Inflammatory macrophage treated with lipopolysaccharide for 4 hours (primary cell): Measurements from ENCODE around the gene ASTN1.
"Not testable (repeated sequence)": the region's sequence is repeated elsewhere in the genome, so short reads cannot be mapped to it uniquely, and the experiment has no call there.

Experiments used
- DNase-seq: peaks from one replicate; pipeline ENCODE4 v3.0.0-alpha.2; 2020

The ASTN1 gene

DNA sequence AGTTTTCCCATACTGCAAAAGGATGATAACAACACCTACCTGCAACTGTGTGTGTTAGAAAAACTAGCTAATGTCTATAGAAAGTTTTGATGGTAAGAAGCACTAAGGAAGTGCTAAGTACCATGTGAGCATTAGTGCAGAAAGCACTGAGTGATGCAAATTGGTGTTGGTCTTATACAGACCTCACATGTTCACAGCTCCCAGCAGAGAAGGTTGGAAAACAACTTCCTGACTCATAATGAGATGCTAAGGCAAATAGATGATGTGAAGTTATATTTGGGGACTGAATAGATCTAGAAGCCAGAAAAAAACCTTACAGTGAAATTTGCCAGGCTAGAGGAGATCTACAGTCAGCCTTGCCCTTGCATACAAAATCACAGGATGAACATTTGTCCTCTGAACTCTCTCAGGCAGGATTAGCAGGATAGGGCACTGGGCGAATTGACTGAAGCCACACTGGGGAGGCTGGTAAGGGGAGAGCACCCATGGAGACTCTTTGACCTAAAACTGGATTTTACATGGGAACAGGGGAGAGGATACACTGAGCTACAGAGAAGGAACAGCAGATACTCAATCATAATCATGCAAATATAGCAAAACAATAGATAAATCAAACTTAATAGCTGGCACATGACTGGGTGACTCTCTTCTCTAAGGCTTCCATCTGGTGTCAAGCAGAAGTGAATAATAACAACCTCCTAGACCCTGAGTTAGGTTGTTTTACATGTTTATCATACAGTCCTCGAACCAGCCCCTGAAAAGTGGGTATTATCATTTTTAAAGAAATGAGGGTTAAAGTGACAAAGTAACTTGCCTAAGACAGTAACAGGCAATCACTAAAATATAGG, 61.3 kb downstream of the ASTN1 start:
- no peak for DNase-seq

DNA sequence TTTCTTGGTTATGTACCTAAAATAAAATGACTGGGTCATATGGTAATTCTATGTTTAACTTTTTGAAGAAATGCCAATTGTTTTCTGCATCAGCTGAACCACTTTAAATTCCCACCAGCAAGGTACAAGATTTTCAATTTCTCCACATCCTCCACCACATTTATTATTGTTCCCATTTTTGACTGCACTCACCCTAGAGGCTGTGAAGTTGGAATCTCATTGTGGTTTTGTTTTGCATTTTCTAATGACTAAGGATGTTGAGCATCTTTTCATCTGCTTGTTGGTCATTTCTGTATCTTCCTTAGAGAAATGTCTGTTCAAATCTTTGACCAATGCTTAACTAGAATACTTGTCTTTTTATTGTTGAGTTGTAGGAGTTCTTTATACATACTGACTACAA, 72.5 kb downstream of the ASTN1 start:
- DNase-seq, result no peak

DNA sequence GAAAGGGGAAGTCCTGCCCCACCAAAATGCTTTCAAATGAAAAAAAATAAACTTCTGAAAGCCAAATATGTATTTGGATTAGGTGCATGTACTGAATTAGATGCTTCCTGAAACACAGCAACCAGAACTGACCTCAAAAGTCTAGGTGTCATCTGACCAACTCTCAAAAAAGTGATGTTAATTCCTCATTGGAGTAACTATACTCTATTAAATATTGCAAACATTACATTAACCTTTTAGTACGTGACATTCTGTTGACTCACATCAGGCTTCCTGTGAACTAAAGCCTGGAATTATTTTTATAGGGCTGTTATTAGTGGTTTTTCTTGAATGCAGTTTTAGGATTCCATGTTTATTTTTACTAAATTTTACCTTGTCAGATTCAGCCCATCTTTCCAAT, 73.5 kb downstream of the ASTN1 start:
- DNase-seq, result no peak

DNA sequence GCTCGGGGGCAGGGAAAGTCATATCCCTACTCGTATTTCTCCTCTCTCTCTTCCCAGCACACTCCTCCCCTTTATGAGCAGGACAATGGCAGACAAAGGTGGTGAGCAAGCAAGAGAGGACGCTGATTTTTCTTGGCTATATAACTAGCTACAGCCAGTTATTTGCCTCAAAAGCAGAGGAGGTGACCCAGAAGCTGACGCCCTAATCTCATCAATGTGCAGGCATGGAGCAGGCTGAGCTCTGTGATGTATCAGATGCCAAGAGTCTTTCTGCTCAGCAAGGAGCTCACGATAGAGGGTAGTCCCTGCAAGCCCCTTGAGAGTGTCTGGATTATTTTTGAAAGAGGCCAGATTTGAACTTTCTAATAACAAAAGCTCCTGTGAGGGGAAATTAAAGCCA, 75.5 kb downstream of the ASTN1 start:
- DNase-seq, result no peak

DNA sequence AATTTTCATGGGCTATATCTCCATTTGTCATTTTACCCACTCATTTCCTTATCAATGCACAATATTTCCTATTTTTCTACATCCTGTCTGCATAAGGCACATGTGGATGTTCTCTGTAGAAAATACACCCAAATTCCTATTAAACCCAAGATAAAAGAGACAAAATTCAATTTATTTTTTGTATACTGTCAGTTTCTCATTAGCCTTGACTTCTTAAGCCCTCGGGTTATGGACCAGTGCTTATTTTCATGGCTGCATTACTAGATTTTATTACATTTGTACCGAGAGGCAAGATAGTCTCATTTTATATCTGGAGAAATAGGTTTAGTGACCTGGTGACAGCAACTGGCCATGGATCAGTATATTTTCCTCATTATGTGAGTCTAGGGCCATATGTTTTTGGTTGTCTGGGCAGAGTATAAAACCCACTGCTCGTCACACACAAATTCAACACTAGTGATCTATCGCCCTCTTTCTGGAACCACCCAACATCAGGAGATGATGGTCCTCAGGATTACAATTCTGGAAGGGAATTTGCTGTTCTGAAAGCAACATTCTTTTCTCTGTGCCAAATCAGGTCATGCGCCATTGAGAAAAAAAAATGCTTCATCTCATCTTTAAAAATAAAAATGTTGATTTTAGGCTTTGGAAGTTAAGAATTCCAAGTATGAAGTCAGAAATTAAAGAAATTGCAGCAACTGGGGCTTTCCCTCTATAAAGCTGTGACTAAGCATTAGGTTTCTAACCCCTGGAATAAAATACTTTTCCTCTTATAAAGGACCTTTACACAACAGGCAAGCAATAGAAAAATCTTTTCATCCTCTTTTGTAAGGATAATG, 81.4 kb downstream of the ASTN1 start:
- no peak for DNase-seq

DNA sequence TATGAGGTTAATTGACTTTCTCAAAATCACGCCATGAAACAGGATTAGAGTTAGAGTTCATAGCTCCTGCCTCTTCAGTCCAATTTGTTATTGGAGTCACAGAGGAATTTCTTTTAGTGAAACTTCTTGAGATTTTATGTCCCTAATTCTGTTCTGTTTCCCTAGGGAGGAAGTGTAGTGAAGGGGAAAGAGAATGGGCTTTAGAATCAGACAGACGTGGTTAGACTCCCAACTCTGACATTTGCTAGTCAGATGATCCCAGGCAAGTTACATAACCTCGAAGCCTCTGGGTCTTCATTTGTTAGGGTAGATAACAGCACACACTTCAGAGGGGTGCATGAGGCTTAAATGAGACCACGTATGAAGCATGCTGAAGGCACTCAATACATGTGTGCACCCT, 83.9 kb downstream of the ASTN1 start:
- DNase-seq, result no peak

DNA sequence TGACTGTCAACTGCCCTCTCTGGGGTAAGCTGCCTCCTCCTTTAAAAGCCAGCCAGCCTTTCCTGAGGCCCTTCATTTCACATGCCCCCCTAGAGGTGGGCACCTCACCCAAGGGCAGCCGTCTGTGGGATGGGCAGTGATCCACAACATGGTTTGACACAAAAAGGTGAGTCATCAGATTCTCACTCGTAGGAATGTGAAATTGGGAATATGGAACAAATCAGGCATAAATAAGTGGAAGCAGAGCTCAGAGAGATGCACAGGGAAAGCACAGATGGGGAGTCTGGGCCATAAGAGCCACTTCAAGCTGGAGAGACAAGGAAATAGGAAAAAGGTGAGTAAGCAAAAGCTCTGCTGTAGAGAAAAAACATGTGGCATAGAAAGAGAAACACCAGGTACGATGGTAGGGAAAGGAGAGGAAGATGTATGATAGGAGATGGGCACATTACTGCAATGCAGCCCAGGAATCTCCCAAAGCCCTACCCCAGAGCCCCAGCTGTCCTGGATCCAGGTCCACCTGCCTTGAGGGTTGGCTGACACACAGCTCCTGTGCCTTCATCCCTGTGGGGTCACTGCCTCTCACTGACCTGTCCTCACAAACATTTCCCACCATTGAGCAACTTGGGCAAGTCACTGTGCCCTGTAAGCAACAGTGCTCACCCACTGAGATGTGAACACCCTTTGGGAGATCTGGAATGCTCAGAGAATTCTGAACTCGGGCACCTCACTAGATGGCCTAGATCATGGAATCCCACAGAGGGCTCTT, 86.6 kb downstream of the ASTN1 start:
- no peak for DNase-seq

DNA sequence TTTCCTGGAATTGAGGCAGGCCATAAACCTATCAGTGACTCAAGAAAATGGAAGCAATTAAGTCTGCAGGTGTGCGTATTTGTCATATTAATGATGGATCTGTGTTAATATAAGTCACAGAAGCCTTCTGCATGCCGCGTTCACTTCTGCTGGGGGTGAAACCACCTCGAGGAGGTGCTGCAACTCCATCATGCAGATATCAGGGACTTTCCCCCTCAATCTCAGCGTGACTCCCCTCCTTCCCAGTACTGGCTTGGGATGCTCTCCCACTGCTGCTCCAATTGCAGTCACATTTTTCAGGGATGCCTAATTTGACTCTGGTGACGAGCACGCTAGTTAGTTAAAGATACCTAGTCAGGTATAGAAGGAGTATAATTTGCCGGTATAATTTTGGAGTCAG, 87.5 kb downstream of the ASTN1 start:
- no peak for DNase-seq

DNA sequence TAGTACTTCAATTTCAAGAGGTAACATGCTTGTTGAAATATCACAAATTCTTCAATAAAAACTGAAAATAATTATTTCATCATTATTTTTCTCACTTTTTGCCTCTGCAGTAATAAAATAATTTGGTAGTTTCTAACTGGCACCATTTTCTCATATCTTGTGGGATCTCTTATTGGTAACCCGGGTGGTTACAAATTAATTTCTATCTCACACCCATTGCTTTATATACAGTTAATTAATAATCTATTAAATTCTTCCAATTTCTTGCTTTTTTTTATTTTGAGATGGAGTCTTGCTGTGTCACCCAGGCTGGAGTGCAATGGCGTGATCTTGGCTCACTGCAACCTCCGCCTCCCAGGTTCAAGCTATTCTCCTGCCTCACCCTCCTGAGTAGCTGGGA, 89.7 kb downstream of the ASTN1 start:
- not testable (repeated sequence) for DNase-seq

DNA sequence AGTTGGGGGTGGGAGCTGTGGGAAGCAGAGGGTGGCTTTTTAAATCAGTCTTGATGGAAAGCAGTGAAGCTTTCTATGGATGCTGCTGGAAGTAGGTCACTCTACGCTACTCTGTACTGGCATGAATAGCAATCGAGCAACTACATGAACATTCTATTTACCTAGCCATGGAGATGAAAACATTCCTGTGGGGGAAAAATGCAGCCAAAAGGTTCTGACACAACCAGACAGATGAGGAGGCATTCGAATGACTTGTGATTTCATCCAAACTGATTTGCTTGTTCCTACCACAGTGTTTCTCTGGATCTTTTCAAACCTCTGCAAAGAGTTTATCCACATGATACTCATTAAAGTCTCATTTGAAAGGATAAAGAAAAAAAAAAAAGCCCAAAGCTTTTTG, 95.0 kb downstream of the ASTN1 start:
- DNase-seq, result no peak

DNA sequence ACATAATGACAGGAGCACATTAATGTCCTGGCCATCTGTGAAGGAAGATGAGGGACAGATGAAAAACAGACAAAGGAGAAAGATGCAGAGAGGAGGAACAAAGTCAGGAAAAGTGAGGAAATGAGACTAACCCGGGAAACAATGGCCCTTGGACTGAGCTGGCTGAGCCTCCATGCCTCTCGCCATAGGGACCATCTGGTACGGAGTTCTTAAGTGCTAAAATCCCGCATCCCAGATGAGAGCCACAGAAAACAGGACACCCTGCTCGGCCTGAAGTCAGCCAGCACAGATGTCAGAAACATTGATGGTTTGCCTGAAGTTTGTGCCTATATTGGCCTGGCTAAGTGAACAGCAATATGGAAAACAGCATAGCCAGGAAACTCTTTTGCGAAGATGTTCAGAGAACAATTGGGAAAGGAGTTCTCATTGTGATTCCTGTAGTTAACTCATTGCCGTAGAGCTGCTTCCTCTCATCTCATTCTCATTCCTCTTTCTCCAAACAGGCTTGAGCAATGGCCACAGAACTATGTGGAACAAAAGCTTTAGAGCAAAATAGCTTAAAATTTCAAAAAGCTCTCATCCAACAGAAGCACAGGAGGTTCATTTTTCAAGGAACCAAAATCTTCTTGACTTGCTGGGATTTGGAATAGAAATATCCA, 96.6 kb downstream of the ASTN1 start:
- no peak for DNase-seq

DNA sequence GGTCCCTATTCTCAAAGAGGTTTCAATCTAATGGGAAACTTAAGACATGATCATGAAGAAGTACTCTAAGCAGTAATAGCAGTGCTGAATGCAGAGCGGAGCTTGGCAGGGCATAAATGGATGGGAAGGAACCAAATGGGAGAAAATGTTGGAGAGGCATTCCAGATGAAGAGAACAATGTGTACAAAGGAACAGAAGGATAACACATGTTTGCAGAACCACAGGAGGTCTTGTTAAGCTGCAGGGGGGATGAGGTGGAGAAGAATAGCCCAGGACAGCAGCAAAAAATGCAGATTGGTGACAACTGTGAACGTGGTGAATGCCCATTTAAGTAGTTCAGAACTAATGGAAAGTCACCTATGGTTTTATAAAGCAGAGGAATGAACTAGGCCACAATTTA, 99.1 kb downstream of the ASTN1 start:
- DNase-seq, result no peak

DNA sequence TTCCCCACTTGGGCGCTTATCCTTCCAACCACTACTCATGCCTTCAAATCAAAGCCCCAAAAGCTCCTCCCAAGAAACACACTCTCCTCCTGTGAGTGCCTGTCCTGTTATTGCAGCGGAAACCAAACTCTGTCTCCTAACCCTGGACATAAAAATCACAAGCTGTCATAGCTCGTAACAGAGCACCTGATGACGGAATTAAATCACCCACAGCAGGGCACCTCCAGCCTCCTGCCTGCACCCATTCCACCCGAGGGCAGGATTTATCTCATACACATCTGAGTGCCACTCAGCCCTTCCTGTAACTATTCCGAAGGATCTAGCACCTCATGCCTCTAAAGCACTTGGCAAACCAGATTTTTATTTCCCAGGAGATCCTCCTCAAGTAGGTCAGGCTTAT, 100.9 kb downstream of the ASTN1 start:
- no peak for DNase-seq

DNA sequence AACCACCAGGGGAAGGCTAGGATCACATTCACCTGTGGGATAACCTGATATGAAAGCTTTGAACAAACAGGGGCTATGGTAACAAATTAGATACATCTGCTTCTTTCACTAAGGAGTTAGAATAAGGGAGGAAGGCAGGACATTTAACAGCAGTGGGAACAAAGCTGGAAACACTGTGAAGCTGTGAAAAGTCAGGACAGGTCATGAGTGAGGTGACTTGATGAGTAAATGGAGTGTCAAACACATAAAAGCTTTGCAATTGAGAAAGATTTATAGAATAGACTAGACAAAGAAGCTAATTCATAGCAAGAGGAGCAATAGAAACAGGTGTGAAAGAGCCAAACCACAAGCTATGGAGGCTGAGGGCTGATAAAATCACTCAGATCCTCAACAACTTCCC, 110.0 kb downstream of the ASTN1 start:
- no peak for DNase-seq

DNA sequence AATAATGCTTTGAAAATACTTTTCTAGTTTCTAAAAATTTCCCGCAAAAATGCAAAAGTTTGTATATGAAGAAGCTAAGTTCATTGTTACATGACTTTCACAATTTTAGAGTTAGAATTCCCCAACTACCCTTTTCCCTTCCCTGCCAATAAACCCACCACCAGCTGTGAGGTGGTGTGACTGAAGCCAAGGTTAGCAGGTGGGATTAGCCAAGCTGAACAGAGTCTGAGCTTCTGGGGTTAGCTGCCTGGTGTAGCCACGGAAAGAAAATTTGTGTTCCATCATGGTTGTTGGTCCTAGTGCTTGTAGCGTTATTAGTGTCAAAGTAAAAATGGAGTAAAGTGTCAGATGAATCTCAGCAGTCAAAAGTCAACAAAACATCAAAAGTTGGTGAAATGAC, 110.9 kb downstream of the ASTN1 start:
- no peak for DNase-seq

DNA sequence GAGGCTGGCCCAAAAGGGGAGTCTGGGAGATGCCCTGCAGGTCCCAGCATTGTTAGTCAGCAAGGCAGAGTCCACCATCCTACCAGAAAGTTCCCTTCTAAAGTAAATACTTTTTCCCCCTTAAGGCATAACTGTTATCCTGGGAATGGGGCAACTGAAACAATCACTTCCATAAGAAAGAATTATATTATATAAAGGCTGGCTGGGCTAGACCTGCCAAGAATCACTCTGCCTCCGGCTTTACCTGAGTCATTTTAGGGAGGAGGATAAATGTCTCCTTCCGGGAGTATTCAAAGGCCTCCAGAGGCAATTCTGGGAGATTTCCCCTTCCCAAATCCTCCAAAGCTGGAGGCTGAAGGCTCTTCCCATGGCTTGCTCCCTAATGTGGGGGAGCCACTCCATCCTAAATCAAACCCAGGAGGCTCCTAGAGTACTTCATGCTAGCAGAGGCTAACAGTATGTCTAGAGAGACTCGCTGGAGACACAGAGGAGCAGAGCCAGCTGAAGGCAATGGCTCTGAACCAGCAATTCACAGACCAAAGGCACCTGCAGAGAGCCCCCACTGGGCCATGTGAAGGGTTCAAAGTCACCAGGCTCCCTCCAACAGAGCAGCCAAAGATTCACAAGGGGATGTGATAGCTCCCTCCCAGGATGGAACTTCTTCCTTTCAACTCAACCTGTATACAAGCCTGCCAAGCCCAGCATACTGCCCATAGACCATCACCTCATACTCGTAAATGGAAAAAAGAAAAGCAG, 116.0 kb downstream of the ASTN1 start:
- no peak for DNase-seq

DNA sequence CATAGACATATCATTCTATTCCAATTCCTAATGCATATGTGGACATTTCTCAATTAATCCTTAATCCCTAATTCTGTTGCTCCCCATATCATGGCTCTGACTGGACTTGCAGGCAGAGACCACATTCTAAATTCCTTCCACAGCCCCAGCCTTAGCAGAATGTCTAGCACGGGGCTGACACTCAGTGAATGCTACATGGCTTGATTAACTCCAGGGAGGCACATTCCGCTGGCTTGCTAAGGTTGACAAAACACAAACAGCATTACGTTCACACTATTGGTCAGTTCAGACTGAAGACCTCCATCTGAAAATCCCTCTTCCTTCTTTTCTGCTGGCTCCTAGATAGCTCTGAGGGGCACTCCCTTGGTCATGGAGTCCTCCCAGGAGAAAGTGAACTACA, 119.4 kb downstream of the ASTN1 start:
- DNase-seq, result no peak

DNA sequence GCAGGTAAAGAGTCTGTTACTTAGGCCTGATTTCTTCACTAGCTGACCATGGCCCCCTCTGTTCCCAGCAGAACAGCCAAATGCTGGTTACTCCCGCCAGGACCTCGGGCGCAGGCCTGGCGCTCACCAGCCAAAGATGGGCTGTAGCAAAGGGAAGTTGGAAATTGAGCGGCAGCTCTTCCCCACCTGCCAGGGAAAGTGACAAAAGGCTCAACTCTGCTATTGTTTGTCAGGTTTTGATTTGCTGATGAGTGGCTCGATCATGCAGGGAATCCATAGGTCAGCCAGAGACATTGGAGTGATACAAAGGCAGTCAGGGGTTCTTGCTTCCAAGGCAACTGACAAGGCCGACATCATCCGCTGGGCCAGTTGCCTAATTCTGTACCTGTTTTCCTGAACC, 120.1 kb downstream of the ASTN1 start:
- DNase-seq, result no peak

DNA sequence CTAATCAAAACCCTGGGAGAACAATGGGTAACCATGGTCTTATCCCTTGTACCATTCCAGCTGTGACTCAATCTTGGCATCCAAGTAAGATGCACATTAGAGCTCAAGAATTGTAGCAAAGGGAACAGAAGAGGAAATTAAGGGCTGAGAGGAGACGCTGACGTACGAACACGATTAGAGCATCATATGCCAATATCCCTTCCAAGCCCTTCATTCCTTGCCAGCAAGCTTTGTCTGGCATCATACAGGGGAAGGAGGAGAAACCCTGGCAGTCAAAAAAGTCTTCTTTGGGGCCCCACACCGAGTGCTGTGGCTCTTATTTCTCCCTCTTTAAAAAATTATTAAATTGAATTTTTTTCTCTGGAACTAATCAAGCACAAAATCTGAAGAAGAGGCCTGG, 120.9 kb downstream of the ASTN1 start:
- no peak for DNase-seq

DNA sequence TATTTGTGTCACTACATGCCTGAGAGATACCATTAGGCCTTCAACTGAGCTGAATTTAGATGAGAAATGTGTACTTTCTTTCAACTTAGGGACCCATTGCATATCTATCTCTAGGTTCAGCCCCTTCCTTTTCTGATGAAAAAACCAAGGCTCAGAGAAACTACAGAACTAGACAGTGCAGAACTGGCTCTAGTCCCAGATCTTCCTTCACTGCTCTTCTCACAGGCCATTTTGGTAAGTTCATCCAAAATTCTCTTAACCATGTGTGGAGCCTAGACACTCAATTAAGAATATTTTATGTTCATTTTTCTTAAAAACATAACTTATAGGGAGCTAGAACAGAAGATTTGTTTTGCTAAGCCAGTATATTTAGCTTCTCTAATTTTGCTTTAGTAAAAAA, 128.9 kb downstream of the ASTN1 start:
- DNase-seq, result no peak

DNA sequence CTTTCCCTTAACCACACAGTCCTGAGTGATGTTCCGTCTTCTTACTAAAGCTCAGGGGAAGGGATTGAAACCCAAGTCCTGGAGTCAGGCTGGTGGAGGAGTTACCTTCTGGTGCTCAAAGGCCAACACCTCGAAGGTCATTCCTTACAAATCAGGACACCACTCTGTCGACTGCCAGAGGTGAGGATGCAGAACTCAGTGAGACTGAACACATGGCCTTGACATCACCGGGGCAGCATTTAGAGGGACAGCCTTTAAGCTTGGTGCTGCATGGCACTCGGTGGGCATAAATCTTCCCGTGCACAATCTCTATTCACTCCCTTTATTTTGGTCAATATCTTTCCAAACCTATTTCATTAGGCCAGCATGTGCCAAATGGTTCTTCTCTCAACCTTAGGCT, 130.9 kb downstream of the ASTN1 start:
- DNase-seq, result no peak

DNA sequence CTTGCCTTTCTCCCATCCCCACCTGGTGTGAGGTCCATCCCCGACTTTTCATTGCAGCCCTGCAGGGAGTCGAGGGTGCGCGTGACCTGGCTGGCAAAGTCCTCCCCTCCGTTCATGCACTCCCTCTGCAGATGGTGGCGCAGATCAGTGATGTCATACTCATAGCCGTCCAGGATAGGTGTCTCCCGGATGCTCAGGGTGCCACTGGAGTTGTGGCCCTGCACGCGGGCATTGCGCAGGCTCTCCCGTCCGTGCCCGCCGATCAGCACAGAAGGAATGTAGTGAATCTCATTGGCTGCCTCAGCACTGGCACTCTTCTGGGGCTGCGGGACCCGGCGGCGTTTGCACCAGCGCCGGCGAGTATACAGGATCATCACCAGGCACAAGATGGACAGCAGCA, 132.1 kb downstream of the ASTN1 start:
- DNase-seq, result no peak
